DMS53 (cell line): Measurements from ENCODE around the gene AKAP1.
A peak's percentile ranks its signal among the peaks of the same experiment; 100 is the strongest.

Experiments
- DNase-seq: peaks from one replicate; lab custom pipeline; 2025; lab: John Stamatoyannopoulos, UW

Gene AKAP1, protein sequence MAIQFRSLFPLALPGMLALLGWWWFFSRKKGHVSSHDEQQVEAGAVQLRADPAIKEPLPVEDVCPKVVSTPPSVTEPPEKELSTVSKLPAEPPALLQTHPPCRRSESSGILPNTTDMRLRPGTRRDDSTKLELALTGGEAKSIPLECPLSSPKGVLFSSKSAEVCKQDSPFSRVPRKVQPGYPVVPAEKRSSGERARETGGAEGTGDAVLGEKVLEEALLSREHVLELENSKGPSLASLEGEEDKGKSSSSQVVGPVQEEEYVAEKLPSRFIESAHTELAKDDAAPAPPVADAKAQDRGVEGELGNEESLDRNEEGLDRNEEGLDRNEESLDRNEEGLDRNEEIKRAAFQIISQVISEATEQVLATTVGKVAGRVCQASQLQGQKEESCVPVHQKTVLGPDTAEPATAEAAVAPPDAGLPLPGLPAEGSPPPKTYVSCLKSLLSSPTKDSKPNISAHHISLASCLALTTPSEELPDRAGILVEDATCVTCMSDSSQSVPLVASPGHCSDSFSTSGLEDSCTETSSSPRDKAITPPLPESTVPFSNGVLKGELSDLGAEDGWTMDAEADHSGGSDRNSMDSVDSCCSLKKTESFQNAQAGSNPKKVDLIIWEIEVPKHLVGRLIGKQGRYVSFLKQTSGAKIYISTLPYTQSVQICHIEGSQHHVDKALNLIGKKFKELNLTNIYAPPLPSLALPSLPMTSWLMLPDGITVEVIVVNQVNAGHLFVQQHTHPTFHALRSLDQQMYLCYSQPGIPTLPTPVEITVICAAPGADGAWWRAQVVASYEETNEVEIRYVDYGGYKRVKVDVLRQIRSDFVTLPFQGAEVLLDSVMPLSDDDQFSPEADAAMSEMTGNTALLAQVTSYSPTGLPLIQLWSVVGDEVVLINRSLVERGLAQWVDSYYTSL

GRCh38 chr17:57084802-57085447, at the start of gene AKAP1:
Gene AKAP1, plus strand, starts transcription at chr17:57085246. Its CDS starts 20,219 bp downstream, at chr17:57105465.
- peak; percentile 97 for DNase-seq

DNA sequence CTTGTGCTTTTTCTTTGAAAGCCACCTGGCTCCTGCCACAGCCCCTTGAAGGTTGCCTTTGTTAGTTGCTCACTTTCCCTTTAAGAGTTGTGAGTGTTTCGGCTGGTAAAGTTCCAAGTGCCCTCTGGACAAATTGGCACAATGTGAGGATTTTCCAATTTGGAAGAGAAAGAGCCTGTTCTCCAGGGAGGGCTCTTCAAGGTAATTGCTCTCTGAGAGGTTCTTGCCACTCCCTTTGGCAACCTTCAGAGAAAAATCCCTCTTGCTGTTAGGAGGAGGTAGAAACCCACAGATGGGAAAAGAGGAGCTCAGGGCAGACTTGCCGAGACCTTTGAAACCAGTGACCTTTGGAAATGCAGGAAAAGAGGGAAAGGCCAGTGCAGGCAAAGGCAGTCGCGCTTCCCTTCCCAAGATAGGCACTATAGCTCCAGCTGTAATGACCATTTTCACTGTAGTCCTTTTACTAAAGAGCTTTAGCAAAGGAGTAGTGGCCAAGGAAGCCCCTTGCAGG, 49.0 kb upstream of the AKAP1 start:
- no peak for DNase-seq

DNA sequence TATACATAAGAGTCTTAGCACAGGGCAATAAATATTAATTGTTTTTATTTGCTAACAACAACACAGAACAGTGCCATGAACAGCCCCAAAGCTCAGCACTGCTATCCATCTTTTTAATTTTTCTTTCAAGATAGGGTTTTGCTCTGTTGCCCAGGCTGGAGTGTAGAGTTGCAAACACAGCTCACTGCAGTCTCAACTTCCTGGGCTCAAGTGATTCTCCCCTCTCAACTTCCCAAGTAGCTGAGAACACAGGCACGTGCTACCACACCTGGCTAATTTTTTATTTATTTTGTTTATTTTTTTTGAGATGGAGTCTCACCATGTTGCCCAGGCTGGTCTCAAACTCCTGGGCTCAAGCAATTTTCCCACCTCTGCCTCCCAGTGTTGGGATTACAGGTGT, 47.6 kb upstream of the AKAP1 start:
- DNase-seq: no peak

DNA sequence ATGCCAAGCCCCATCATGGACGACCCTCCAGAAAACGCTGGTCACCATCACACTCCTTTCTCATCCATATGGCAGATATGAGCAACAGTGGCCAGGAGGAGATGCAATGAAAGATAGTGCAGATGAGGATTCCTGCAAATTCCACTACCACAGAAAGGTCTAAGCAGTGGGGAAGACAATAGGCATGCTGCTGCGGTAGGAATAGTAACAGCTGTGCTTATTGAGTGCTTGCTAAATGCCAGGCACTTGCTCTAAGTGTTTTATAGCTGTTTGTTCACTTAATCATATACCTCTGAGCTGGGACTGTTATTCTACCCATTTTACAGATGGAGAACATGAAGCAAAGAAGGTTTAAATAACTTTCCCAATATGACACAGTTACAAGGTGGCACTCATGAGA, 46.6 kb upstream of the AKAP1 start:
- DNase-seq: no peak

DNA sequence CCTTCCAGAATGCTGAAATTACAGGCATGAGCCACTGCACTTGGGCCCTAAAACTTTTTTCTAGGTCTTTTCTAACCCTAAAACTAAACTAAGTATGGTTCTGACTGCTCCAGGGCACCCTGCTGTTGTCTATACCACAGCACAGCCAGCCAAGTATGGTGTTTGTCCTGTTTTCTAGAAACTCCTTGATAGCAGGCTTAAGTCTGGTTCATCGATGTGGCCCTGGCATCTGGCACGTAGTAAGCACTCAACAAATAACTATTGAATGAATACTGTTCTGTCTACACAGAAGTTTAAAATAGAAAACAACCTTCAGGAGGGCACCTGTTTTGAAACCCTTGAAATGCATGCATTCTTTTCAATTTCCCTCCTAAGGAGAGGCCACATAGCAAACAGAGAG, 44.5 kb upstream of the AKAP1 start:
- DNase-seq: no peak

DNA sequence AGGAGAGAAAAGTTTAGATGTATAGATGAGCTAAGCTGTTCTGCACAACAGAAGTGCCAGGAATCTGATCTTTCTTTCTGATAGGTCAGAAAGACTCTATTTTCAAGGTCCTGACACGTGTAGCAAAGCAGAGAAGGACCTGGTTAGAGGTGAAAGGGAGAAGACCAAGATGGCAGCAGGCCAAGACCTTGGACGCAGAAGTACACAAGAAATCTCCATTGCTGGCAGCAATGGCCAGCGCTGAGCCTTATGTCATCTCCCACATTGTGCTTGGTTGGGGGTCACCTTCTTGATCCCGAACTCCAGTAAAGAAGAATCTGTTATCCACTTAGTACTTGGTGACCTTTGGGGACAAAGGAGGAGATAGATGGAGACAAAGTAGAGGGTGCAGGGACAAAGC, 41.8 kb upstream of the AKAP1 start:
- no peak for DNase-seq

- peak; percentile 46 for DNase-seq
Measured at GRCh38 chr17:57044976-57045867, 39.8 kb upstream of the AKAP1 start.

- peak; percentile 68 for DNase-seq
Measured at GRCh38 chr17:57045868-57046704, 39.0 kb upstream of the AKAP1 start.

- DNase-seq: peak; percentile 55
Measured at GRCh38 chr17:57046749-57047148, 38.3 kb upstream of the AKAP1 start.

- DNase-seq: no peak
Measured at GRCh38 chr17:57048096-57048495, 37.0 kb upstream of the AKAP1 start.

DNA sequence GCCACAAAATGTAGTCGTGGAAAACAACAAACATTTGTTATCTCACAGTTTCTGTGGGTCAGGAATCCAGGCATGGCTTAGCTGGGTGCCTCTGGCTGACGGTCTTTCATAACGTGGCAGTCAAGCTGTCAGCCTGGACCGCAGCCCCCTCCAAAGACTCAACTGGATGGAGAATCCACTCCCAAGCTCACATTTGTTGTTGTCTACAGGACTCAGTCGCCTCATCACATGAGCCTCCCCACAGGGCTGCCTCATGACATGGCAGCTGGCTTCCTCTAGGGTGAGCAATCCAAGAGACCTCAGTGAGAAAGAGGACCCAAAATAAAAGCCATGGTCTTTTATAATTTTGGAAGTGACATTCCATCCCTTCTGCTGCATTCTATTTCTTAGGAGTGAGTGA, 34.7 kb upstream of the AKAP1 start:
- no peak for DNase-seq

GRCh38 chr17:57051886-57052361, 33.1 kb upstream of the AKAP1 start:
- DNase-seq: peak; percentile 51

- no peak for DNase-seq
Measured at GRCh38 chr17:57062865-57063264, 22.2 kb upstream of the AKAP1 start.

- no peak for DNase-seq
Measured at GRCh38 chr17:57067162-57067561, 17.9 kb upstream of the AKAP1 start.

DNA sequence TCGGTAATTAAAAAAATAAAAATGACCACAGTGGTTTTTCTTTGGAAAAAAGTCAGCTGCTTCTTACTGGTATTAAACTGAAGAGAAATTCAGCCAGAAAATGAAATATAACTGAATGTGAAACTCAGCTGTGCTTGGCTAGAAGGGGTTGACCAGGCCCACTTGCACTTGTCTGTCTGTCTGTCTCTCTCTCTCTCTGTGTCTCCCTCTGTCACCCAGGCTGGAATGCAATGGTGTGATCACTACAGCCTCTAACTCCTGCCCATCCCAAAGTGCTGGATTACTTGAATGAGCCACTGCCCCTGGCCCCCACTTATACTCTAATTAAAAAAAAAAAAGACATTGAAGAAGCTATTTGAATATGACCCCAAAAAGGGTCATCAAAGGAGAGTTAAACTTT, 17.3 kb upstream of the AKAP1 start:
- no peak for DNase-seq

DNA sequence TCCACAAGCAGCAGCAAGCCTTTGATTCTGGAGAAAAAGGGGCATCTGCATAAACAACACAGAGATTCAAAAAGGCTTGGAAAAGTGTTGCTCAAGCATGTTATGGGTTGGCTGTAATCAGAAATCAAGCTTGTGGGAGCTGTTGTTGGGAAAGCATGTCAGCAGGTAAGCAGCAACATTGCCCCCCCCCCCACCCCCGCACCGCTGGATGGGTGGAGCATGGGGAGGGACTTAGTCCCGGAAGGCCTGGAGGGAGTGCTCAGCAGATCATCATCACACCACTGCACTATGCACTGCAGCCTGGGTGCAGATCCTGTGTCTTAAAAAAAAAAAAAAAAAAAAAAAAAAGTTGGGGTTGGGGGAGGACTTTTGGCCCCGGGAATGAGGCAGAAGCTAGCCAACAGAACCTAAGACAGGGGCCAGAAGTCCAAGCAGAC, 16.8 kb upstream of the AKAP1 start:
- peak; percentile 19 for DNase-seq

DNA sequence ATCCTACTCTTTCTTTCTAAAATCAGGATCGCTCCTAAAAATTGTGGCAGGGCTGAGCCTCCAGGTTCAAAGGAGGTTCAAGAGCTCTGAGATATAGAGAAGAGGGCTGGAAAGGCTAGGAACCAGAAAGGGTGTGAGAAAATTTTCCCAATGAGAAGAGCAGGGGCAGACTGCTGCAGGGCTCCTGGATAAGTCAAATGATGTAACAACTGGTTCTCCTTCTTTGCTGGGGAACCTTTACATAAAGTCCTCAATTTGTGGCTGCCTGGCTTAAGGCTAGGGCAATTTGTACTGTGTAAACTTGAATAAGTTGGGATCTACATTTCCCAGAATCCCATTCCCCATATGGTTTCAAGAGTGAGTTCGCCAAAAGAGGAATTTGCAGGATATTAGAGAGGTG, 16.3 kb upstream of the AKAP1 start:
- no peak for DNase-seq

DNA sequence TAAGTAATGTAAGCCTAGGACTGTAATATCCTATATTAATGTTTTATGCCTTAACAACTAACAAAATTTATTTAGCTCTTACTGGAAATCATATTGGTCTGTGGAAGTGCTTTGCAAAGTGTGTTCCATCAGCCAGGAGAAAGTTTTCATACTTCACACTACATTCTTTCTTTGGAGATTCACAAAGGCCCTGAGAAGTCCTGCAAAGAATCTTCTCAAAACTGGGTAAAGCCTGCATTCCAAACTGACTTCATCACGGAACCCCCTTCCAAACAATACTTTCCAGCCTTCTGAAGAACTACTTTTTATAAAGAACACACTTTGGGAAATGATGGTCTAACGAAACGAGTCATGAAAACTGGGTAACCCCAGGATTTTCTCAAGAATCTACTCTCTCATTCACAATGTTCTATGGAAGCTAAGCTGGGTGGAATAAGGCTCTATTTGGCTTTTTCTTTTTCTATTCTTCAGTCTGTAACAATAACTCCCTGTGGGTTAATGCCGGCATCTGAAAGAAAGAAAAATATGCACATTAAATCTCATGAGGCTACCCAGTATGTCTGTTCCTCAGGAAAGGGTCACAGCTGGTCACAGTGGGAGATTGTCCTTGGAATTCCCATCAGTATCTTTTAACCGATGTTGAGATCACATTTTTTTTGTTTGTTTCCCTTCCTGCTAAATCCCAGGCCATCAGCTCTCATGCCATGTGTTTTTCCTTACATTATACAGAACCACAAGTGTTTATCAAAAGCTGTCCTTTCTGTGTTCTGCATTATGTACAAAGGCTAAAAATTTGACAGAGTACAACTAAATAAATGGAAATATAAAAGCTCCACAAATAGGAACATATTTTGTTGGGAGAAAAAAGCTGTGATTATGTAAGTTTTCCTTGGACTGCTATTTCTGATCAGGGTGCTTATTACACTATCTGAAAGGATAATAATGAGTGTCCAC, 12.8 kb upstream of the AKAP1 start:
- no peak for DNase-seq

GRCh38 chr17:57073626-57074025, 11.4 kb upstream of the AKAP1 start:
- no peak for DNase-seq
